ENCODE results near the gene DOCK8. TPM values are rescaled to one million over a fixed set of nuclear protein-coding genes. Genes with fewer than 3 reads are reported as not detected.

The DOCK8 gene
- total and polyA plus RNA-seq, 2 of the 4 experiments (the other 2 are of a cell fraction), result not detected

GRCh38 chr9:487429-487828, 272.8 kb downstream of the DOCK8 start:
- Histone ChIP-seq H3K4ac (ENCODE audit: low read depth, low read length) (no peak overlapping the region), H2AK5ac (ENCODE audit: low read depth, low read length) (no peak overlapping the region), H4K5ac (ENCODE audit: low read depth, low read length) (no peak overlapping the region), H3K27me3 (ENCODE audit: control insufficient read depth, insufficient read depth, low read length) (peaks cover 6% of the 10 kb centered on the region; the same call in 1 of the 2 replicates), H3K18ac (ENCODE audit: low read depth, low read length) (no peak overlapping the region), H3K4me2 (ENCODE audit: low read depth, low read length) (no peak overlapping the region), H3K27ac (ENCODE audit: insufficient read depth, low read length) (no peak overlapping the region), H3K9me3 (ENCODE audit: control insufficient read depth, insufficient read depth, low read length) (no peaks in the 10 kb centered on the region; the same call in 1 of the 2 replicates), H3K14ac (replicated peaks; ENCODE audit: low read depth, low read length) (no peak overlapping the region), H3K23ac (ENCODE audit: low read depth, low read length) (no peak overlapping the region), H3K56ac (ENCODE audit: extremely low read depth, insufficient read depth, low read length) (no peak overlapping the region), H3K79me1 (ENCODE audit: low read depth in 1 of 2, low read length in 2 of 2) (no peaks in the 10 kb centered on the region), H2BK20ac (ENCODE audit: low read depth, low read length) (no peak overlapping the region), H2BK120ac (ENCODE audit: low read depth, low read length) (no peak overlapping the region), H2BK5ac (ENCODE audit: low read depth, low read length, poor library complexity, severe bottlenecking) (no peak overlapping the region), H2AFZ (replicated peaks; ENCODE audit: low read length, poor library complexity) (no peak overlapping the region), H3K9ac (ENCODE audit: low read depth, low read length) (no peak overlapping the region), H2BK15ac (ENCODE audit: low read depth, low read length) (no peak overlapping the region), H3K9me1 (ENCODE audit: insufficient read depth, low read length) (no peaks in the 10 kb centered on the region), H3K36me3 (ENCODE audit: control insufficient read depth, insufficient read depth, low read length) (no peaks in the 10 kb centered on the region), H3K4me3 (ENCODE audit: insufficient read depth, low read depth, low read length) (no peak overlapping the region), H4K91ac (ENCODE audit: insufficient read depth, low read depth, low read length) (no peak overlapping the region), H4K20me1 (ENCODE audit: insufficient read depth, low read length) (no peaks in the 10 kb centered on the region), H4K8ac (ENCODE audit: low read depth in 2 of 2, low read length in 2 of 2) (no peak overlapping the region), H2AK9ac (replicated peaks; ENCODE audit: low read depth, low read length, poor library complexity) (no peak overlapping the region), H3K4me1 (ENCODE audit: control insufficient read depth, insufficient read depth, low read length) (no peaks in the 10 kb centered on the region)
- no CpG with 5 or more reads among the region's 2 CpGs for WGBS, 2 experiments (ENCODE audit: extremely low coverage in 2 of 2, insufficient read length in 1 of 2)
- in situ Hi-C loops (cut with MboI; ENCODE audit: low sequenced_read_pairs) (no loop called here), dilution Hi-C loops (cut with HindIII; ENCODE audit: low sequenced_read_pairs, unreplicated experiment) (no loop called here), intact Hi-C loops (cut with micrococcal nuclease) (no loop called here)
- ChIA-PET CTCF (no interaction called here), POLR2A (ENCODE audit: unreplicated experiment) (no interaction called here)
- DNase-seq (no peak), ATAC-seq (ENCODE audit: low read depth) (no peak)
- TF ChIP-seq CHD1 (IDR thresholded peaks at IDR 0.05; ENCODE audit: low read depth, low read length) (no peak), BHLHE40 (IDR thresholded peaks at IDR 0.05; ENCODE audit: low read depth, low read length) (no peak), ELK1 (IDR thresholded peaks at IDR 0.05; ENCODE audit: borderline replicate concordance, low read depth, low read length) (no peak), MXI1 (IDR thresholded peaks at IDR 0.05; ENCODE audit: borderline replicate concordance, low read depth, low read length) (no peak), MAZ (IDR thresholded peaks at IDR 0.05; ENCODE audit: borderline replicate concordance, low read depth, low read length) (no peak), CEBPB (IDR thresholded peaks at IDR 0.05; ENCODE audit: low read depth, low read length) (no peak), CTCF (conservative IDR thresholded peaks at IDR 0.05; ENCODE audit: low read depth, low read length) (no peak), POLR2A (IDR thresholded peaks at IDR 0.05; ENCODE audit: low read depth, low read length) (no peak), USF2 (IDR thresholded peaks at IDR 0.05; ENCODE audit: low read depth, low read length) (no peak), NFE2L2 (IDR thresholded peaks at IDR 0.05; ENCODE audit: low read depth, low read length) (no peak)
- no TSS peak for BruUV-seq (replicated peaks)
